Left lobe of liver (tissue), 2 donors: Measurements from ENCODE around the gene BNIP5. TPM values are rescaled to one million over a fixed set of nuclear protein-coding genes. Genes with fewer than 3 reads are reported as not detected.
A peak's percentile ranks its signal among the peaks of the same experiment; 100 is the strongest.
"Not testable (repeated sequence)": the region's sequence is repeated elsewhere in the genome, so short reads cannot be mapped to it uniquely, and the experiment has no call there.

Experiments
- ATAC-seq: fragments of 200-7000 bp; cut with Tn5 transposase; one replicate; pipeline ENCODE4 v1.9.1; 2020; ENCODE audit warnings: mild to moderate bottlenecking, moderate library complexity
- DNase-seq: peaks from one replicate; pipeline ENCODE4 v3.0.0-alpha.2; 2020; ENCODE audit warnings: low spot score
- total RNA-seq: library from RNA; stranded (reverse); gene quantifications from one replicate; pipeline ENCODE4 v1.2.1, GENCODE V29; 2021
- donor health status: DM: no; HTN: no; CAD: no; lungs with moderate emphysema.
- donor health status: DM: no; HTN: yes; CAD: no.

BNIP5 gene
- total RNA-seq, 1 donor from 2014 or later = not detected

DNA sequence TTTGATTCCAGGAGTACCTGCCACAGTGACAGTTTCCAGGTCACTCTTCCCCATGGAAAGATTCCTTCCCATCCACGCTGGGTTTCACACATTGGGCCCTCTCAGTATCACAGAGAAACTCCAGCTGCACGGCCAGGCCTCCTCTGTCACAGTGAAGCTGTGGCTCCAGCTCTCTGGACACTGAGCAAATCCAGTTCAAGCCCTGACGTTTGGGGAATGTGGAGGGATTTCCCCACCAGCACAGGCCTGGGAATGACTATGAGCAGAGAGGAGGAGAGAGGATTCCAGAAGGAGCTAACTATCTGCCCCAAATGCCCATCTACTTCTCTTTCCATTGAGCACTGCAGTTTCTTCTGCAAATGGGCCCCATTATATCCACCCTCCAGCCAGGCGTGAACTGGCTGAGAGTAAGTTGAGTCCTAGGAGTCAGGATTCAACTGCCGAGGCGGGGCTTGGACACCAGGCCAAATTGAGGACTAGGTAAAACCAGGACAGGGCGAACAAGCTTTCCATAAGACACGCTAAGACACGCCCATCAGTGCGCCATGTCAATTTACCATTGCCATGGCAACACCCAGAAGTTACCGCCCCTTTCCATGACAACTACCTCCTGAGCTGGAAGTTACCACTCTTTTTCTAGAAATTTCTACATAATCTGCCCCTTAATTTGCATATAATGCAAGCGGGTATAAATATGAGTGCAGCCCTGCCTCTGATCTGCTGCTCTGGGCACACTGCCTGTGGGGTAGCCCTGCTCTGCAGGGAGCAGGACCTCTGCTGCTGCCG lies 9.2 kb upstream of the BNIP5 start:
- DNase-seq (no peak), ATAC-seq (no peak)

DNA sequence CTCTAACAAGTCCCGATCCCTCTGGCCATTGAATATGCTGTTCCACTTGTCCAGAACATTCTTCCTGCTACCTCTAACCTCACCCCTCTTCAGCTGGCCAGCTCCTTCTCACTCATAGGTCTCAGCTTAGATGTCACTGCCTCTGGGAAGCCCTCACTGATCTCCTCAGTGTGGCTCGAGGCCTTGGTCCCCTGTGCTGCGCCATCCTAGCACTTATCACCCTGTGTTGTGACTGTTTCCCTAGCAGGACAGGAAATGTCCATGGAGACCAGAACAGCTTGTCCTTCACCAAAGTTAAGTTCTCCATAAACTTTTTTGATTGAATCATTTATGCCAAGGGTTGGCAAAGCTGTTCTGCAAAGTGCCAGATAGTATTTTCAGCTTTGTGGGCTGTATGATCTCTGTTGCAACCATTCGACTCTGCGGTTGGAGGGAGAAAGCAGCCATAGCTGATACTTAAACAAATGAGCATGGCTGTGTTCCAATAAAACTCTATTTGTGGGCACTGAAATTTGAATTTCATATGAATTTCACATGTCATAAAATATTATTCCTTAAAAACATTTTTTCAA lies 6.5 kb upstream of the BNIP5 start:
- ATAC-seq (no peak), DNase-seq (no peak)

DNA sequence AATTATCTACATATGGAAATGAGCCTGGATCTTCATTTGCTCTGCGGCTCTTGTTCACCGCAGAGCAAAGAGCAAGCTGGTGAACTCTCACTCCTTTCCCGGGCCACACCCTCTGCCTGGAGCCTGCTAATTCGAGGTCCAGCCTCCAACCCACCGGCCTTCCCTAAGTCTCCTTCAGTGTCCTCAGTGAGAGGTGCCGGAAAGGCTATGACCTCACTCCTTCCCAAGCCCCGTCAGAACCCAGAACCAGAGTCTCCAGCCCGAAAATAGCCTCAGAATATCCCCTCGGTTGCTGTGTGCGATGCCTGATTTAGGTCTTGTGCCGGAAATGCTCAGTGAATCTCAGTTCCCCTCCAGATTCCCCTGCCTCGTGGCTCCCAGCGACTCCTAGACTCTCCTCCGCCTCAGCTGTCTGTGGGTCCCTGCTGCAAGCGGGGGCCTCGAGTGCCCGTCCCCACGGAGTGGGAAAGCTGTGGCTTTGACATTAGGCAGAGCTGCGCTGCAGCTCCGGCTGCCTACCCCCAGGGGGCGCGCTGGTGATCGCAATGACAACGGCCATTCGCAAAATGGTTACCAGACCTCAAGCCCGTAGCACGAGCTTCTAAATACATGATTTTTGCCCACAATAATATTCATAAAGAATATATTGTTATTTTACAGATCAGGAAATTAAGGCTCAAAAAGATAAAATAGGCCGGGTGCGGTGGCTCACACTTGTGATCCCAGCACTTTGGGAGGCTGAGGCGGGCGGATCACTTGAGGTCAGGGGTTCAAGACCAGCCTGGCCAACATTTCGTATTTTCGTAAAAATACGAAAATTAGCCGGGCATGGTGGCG lies 4.1 kb upstream of the BNIP5 start:
- peak; percentile 70 for DNase-seq
- peak; percentile 95 for ATAC-seq

DNA sequence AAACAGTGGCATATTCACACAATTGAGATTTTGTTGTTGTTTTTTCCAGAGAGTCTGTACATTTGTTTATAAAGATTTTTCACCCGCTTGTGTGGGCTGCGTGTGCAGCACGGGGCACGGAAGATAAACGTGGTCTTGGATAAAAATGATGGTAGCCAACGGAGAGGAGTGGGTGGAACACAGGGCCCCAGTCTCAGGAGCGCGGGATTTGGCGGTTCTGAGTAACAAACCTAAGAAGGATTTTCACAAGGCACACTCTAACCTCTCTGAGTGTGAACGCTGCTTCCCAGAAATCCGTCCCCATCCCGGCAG lies 3.6 kb upstream of the BNIP5 start:
- ATAC-seq (no peak), DNase-seq (no peak)

DNA sequence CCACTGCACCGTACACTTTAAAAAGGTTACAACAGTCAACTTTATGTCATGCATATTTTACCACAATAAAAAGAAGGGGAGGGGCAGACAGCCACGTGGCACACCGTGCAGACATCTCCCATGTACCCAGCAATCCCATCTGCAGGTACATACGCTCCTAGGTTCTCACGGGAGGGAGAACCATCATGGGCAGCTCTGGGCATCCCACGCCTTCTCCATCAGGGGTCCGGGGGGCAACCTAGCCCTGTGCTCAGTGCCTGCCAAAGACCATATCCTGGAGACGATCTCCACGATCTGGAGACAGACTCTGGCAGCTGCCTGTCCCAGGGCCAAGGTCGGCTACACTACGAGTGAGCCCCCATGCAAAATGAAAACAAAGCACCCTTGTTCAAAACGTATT lies 2.5 kb upstream of the BNIP5 start:
- ATAC-seq = no peak
- no peak for DNase-seq

DNA sequence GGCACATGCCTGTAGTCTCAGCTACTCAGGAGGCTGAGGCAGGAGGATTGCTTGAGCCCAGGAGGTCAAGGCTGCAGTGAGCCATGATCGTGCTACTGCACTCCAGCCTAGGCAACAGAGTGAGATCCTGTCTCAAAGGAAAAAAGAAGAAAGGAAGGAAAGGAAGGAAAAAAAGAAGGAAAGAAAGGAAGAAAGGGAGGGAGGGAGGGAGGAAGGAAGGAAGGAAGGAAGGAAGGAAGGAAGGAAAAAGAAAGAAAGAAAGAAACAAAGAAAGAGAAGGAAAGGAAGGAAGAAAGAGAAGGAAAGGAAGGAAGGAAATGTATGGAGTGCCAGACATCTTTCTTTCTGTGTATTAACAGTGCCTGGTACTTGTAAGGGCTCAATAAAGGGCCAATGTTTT lies 1.5 kb upstream of the BNIP5 start:
- not testable (repeated sequence) for ATAC-seq, DNase-seq

DNA sequence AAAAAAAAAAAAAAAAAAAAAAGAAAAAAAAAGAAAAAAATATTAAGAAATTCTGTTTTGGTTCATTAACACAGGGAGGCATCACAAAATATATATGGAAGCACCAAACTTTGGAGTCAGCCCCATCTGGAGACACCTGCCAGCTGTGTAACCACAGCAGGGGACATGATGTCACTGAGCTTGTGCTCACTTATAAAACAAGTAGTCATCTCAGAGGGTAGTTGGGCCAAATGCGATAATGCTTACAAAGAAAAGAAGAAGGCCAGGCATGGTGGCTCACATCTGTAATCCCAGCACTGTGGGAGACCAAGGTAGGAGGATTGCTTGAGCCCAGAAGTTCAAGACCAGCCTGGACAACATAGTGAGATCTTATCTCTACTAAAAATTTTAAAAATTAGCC lies 1.1 kb upstream of the BNIP5 start:
- no peak for ATAC-seq
- no peak for DNase-seq

DNA sequence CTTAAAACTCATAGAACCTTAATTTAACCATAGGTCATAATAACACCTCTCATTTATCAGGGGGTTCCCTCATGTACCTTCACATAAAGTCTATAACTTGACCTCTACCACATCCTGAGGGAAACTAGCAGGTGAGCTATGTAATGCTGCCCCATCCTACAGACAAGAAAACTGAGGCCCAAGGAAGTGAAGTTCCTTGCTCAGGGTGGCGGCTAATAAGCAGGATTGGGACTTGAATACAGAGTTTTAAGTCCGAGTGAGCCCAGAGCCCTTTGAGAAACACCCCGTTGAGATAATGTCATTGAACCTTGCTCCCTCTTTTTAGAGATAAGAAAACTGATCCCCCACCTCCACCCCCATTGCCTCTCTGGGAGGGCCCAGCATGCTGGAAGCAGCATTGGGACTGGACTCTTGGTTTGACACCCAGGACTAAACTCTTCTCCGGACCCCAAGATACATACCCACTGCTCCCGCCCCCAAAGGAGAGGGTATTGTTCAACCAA lies 429 bp downstream of the BNIP5 start:
- no peak for DNase-seq
- no peak for ATAC-seq

DNA sequence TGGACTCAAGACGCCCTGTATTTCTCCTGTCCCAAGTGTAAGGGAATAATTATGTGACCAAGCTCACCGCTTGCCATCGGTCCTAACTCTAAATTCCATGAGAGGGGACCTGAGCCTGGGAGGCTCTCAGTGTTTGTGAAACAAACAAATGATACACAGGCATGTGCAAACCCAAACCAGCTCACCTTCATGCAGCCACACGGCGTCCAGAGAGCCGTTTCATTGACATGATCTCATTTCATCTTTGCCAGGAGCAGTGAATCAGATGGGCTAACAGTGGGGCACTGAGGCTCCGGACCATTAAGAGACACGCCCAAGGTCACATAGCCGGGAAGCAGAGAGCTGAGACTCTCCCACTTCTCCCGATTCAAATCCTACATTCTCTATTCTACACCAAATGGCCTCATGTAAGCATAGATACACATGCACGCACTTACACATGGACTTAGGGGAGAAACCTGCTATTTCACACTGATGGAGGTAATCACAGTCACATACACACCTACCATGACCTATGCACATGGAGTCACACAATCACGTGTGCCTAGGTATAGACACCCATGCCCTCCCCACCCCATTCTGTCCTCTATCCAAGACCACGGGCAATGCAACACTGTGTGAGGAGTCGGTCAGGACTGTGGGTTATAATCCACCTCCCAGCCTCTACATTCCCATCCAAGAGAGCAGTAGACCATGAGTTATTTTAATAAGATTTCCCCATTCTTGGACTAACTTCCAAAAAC lies 1.1 kb downstream of the BNIP5 start:
- ATAC-seq (no peak), DNase-seq (no peak)

DNA sequence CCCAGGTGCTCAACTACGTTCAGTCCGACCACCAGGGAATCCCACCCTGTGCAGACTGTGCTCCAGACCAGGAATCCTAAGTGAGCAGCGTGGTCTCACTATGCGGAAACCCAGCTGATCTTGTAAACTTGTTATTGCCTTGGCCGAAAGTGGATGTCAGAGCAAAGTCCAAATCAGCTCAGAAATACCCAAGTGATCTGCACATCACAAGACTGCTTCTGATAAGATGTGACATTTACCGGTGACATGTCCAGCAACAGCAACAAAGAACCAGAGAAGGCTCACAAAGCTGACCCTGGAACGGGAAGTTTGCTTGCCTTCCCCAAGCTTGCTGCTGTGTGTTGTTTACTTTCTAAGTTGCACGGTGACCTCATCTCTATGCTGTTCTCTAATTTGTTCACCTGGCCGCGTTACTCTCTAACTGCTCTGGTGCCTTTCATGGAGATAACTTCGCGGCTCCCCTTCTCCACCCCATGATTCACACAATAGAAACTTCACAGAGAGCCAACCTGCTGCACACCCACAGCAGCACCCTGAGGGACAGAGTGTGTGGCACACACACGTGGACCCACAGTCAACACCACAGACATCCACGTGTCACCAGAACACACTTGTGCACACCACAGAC lies 1.7 kb downstream of the BNIP5 start:
- DNase-seq = no peak
- peak; percentile 42 for ATAC-seq

DNA sequence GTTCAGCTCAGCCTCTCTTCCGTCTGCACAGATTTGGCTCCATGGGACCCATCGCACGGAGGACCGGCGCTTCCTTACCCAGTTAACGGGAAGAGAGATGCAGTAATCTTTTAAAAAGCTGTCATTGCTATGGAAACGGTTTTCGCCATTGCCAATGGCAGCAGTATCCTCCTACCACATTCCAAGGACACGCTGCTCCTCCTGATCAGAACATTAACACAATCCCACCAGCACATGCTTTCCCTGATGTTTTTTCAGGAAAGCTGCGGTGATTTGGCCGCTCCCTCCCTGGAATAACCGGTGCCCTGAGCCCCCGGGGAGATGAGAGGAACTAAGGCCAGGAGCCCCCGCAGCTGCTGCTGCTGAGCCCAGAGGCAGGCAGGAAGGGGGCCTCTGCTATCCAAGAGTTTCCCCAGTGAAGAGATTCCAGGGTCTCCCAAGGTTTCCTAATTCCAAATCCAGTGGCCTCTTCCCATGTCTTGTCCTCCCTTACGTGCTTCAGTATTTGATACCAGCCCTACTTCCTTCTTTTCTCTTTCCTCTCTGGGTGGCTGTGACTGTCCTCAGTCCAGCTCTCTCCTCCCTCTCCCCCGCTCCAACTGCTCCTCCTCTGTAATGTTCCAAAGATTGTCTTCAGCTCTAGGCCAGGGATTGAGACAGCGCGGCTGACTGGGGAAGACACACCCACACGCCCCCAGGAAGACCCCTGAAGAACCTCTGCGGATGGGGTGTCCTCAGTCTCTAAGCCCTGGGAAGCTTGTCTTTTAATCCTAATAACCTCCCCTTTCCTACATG lies 2.6 kb downstream of the BNIP5 start:
- DNase-seq (no peak), ATAC-seq (no peak)

DNA sequence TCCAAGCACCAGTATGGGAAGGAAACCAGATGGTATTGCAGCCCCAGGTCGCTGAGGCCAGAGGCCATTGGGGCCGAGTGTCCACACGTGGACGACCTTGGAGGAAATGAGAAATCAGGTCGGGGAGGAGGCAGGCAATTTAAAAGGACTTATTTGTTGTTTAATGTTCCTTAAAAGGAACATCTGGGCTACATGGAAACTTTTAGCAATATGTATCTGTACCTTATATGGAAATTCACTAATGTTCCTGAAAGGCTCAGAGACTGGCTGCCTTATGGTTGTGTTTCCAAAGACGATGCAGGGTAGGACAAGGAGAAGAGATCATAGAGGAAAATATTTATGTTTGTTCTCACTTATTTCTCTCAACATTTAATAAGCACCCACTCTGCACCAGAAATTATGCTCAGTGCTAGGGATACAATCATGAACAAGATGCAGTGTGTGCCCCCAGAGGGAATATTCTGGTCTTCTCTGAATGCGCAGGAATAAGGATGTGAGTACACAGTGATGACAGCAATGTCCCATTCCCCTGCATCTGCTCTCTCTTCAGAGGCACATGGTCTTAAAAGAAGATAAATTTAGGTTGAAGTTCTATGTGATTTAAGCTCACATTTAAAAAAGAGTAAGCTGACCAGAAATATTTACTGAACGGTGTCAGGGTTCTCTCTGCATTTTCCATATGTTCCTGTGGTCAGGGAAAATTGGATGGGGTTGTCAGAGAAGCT lies 3.4 kb downstream of the BNIP5 start:
- no peak for ATAC-seq
- DNase-seq = no peak

DNA sequence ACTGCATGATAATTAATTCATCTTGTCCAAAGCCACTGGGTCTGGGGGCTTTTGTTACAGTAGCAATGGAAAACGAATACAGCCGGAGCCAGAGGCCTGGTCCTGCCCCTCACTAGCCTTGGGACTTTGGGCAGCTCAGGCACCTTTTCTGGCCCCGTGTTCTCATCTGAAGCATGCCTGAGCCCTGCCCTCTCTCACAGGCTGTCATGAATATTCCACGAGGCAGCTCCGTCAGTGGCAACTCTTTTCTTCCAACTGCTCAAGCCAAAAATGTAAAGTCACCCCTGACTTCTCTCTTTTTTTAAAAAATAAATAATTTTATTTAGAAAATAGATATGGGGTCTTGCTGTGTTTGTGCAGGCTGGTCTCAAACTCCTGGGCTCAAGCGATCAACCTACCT lies 5.3 kb downstream of the BNIP5 start:
- DNase-seq (no peak), ATAC-seq (no peak)

DNA sequence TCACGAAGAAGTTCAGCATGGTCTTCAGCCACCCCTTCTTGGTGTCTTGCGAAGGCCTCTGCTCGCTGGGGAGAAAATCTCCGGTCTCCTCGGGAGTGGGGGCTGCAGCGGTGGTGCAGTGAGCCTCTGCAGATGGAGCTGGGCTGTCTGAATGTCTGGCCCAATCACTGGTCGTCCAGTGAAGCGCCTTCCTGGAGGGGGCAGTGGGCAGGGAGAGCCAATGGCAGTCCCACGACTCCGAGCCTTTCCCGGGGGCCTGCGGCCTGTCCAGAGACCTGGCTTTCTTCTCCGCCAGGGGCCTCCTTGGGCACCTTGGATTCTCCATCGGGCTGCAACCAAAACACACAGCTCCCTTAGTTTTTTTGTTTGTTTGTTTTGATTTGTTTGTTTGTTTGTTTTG lies 6.3 kb downstream of the BNIP5 start:
- ATAC-seq (no peak), DNase-seq (no peak)

DNA sequence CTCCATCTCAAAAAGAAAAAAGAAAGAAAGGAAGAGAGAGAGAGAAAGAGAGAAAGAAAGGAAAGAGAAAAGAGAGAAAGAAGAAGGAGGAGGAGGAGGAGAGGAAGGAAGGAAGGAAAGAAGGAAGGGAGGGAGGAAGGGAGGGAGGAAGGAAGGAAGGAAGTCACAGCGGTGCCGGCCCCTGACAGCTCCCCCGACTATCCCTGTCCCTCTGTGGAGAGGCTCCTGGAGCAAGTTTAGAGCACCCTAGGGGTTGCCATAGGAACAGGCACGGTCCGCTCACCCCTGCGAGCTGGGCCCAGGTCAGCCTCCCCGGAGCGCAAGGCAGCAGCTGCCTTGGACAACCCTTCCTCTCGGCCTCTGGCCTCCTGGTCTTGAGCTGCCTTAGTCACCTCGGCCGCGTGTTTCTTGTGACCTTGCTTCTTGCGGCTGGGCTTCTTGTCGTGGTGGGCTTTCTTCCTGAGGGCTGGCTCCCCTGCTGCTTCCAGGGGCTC lies 6.8 kb downstream of the BNIP5 start:
- ATAC-seq = no peak

DNA sequence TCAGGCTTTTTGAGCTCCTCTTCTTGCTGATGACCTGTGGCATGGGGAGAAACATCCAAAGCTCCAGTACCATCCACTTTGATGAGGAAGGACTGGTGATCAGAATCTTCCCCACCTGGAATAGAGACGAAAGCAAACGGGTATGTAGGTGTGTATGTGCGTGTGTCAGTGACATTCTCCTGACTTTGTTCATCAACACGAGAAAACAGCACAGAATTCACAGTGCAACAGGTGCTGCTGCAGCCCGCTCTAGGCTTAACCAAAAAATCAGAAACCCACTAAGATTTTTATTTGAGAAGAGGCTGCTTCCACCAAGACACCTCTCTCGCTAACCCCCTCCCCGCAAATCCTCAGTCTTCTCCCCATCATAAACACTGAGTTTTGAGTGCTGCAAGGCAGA lies 8.1 kb downstream of the BNIP5 start:
- DNase-seq = no peak
- ATAC-seq = no peak

More for the DNA sequence above, 6.8 kb downstream of the BNIP5 start:
- DNase-seq = no peak

DNA sequence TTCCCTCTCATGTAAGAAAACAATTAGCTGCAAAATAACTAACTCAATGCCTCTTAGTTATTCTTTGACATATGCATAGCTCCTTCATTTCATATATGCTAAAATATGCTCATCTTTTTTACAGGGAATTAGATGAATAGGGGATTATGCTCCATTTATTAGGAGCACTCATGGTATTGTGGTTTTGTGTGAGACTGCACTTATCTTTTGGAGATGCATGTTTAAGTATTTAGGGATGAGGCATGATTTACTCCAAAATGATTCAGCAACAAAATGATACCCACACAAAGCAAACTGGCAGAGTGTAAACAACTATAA lies 8.8 kb downstream of the BNIP5 start:
- DNase-seq (no peak), ATAC-seq (no peak)

DNA sequence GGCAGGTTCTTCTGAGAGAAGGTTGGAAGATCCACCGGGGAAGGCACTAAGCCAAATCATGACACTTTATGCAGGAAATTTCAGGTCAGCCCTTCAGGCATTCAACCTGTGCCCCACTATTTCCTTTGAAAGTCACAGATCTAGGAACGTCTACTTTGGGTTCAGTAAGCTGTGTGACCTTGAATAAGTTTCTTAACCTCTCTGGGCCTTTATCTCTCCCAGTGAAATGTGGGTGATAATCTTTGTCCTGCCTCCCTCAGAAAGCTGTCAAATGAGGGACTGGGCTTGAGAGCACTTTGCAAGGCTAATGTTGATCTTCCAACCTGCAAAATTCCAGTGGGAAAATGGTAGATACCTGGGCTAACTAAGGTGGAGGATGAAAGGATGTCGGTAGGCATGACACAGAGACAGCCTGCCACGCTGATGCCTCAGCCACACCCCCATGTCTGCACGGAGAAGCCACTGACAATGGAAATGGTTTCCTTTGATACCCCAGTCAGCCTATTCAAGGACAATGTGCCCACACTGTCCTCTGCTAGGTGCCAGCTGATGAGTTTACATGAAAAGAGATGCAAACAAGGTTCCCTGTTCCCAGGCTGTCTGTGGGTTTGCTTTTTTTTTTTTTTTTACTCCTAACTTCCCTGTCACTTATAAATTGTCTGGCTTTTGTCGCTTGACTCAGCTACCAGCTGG lies 9.3 kb downstream of the BNIP5 start:
- DNase-seq = no peak
- no peak for ATAC-seq
